Bone marrow (tissue), 2 donors: Measurements from ENCODE around the gene ZNF606.

ENCODE experiments used
- DNase-seq, 2 donors: peaks; one replicate each; lab custom pipeline; 2025; lab: John Stamatoyannopoulos, UW

The ZNF606 gene

DNA sequence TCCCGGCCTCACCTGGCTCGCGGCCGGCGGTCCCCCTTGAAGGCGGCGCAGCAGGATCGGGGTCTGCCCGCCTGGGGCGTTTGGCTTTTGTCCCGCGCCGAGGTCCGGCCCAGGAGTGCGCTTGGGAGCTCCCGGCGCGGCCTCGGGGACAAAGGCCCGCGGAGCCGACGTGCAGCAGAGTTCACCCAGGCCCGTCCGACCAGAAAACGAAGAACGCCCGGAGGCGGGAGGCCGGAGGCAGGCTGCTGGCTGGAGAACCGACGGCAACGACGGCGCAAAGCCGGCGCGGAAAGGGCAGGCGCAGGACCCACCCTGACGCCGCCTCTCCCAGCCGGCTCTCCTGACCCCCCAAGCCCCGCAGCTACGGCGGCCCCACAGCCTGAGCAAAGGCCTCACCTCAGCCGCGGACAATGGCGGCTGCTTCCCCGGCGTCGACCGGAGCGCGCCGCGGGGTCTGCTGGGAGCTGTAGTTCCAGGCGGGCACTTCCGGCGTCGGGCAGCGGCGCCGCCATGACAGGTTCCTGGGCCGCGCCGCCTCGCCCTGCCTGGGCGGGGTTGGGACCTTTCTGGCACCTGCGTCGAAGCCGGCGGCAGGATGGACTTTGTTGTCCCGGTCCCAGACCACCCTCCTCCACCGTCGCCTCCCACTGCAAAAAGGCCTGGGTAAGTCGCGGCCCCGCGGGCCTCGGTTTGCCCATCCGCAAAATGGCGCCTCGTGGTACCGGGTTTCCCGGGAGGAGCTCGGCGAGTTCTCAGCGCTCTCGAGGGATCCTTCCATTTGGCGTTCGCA is at the start of gene ZNF606:
ZNF606 (minus strand) TSS at position 437 of the 790 bp plus-strand sequence. CDS start 1,501 bp downstream, outside the sequence.
- DNase-seq: peak; percentile 71 to 74

DNA sequence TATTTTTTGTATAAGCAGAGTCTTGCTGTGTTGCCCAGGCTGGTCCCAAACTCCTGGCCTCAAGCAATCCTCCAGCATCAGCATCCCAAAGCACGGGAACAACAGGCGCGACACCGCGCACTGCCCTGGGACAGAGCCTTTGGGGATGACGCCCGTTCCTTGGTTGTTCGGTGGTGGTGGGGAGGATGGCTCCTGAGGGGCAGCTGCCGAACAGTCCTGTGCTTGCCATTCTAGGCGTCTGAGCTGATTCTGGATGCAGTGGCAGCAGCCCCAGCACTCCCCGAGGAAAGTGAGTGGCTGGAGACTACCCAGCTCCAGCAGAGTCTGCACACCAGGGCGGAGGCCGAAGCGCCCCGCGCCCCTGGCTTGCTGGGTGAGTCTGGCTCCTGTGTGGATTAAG is 49.6 kb upstream of the ZNF606 start:
- no peak for DNase-seq

DNA sequence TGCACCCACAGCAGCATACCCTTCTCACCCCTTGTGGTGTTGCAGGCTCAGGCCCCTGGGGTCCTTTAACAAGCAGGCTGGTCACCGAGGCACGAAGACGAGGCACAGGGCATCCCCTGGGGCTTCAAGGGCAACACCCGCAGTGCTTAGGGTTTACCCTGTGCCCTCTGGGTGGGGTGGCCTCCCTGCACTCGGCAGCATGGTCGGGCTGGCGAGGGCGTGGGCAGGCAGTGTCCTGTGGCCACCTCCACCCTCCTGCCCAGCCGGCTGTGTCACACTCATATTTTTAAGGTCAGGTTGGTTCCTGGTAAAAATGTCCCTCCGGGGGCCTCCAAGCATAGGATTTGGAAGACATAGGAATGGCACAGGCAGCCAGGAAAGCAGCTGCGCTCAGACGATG is 45.1 kb upstream of the ZNF606 start:
- no peak for DNase-seq

DNA sequence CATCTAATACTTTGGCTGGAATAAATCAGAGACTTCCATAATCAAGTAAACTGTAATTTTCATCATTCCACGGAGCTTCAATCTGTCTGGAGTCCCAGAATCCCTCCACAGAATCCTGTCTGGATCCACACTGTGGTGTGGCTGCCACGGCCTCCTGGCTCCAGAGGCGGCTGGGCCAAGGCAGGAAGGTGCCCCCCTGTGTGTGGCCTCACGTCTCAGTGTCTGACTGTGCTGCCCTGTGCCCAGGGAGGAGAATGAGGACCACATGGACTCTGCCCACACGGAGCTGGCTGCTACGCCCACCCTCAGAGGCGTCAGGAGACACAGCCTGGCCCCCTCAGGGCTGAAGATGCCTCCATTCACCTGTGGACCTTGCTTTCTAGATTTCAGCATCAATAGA is 44.2 kb upstream of the ZNF606 start:
- DNase-seq: no peak

DNA sequence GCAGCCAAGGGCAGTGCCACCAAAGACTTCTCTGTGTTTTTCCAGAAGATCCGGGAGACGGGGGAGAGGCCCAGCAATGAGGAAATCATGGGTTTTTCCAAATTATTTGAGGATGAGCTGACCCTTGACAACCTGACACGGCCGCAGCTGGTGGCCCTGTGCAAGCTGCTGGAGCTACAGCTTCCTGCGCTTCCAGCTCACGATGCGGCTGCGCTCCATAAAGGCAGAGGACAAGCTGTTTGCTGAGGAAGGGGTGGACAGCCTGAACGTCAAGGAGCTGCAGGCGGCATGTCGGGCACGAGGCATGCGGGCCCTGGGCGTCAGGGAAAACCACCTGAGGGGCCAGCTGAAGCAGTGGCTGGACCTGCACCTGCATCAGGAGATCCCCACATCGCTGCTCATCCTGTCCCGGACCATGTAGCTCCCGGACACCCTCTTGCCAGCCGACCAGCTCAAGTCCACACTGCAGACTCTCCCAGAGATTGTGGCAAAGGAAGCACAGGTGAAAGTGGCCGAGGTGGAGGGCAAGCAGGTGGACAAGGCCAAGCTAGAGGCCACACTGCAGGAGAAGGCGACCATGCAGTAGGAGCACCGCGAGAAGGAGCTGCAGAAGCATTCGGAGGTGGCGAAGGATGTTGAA is 42.9 kb upstream of the ZNF606 start:
- DNase-seq: no peak

DNA sequence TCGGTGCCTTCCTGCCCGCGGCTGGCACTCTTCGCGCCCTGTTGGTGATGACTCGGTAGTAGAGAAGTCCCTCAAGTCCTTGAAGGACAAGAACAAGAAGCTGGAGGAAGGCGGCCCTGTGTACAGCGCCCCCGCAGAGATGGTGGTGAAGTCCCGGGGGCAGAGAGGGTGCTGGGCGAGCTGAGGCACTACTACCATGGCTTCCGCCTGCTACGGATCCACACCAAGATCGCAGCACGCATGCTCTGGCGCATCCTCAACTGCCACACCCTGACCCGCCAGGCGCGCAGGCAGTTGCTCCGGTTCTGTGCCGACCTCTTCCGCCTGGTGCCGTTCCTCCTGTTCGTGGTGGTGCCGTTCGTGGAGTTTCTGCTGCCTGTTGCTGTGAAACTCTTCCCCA is 42.3 kb upstream of the ZNF606 start:
- DNase-seq: no peak

DNA sequence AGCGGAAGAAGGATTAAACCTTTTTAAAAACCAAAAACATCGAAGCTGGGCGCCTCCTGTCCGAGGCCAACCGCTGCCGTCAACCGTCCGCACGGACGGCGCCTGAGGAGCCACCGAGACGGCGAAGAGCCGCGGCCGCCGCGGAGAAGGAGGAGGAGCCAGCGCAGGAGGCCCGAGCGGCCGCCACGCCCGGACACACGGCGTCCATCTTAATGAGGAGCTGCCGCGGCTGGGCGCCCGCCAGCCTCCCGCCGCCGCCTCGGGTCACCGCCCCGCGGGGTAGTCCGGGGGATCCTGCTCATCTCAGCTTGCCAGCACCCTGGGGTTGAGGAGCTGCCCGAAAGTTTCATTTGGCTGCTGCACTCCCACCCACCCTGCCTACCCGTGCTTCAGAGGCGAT is 41.8 kb upstream of the ZNF606 start:
- DNase-seq: no peak

DNA sequence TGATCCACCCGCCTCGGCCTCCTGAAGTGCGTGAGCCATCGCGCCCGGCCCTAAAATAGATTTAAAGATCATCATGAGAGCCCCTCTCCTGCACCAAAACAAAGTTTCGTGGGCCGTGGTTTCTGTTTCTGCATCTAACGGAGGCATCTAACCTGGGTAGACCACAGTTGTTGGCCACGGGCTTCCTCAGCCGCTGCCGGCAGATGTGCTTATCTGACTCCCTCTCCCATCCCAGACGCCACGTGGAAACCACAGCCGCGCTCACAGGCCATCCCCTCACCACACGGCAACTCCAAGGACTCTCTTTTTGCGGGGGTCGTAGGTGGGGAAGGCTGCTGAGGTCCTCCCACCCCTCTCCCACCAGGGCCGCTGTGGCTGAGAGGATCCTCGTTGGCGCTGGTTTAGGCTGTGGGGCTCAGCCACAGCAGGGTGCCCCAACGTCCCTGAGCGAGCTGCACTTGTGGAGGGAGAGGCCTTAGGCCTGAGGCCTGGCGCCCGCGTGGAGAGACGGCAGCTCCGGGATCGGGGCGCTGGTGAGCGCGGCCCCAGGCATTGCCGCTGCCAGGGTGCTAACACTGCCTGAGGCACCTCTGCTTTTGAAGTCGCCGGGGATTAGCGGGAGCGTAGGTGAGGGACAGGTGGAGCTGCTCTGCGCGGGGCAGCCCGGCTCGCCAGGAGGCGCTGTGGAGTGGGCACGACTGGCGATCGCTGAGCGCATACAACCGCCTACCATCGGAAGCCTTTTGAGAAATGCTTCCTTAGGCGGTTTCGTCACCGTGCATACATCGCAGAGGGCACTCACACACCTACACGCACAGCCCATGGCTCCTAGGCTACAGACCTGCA is 40.1 kb upstream of the ZNF606 start:
- DNase-seq: no peak

DNA sequence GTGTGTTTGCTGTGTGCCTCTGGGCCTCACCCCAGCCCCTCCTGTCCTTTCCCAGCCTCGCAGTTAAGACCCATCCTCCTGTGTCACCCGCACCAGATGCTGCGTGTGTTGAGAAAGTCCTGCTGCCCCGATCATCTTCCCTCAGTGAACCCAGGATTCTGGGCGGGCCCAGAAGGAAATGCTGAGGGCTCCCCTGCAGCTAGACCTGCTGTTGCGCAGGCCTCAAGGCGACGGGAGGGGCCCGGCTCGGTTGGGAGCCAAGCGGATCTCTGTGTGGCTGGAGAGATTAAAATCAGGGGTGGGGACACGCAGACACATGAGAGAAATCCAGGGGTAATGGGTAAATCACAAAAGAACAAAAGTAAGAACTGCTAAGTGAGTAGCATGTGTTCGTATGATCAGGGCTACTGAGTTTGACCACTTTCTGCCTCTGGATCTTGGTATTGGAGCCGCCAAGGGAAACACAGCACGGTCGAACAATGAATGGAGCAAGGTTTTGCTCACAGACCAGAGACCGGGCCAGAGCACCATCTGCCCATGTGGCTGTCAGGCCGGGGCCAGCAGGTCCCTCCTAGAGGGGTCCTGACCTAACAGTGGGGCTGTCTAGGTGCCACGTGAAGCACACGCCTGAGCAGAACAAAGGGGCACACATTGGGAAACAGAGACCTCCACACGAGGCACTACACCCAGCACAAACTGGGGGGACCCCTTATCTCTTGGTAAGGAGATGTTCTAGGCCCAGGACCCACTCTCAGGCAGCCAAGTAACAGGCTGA is 38.3 kb upstream of the ZNF606 start:
- DNase-seq: no peak

DNA sequence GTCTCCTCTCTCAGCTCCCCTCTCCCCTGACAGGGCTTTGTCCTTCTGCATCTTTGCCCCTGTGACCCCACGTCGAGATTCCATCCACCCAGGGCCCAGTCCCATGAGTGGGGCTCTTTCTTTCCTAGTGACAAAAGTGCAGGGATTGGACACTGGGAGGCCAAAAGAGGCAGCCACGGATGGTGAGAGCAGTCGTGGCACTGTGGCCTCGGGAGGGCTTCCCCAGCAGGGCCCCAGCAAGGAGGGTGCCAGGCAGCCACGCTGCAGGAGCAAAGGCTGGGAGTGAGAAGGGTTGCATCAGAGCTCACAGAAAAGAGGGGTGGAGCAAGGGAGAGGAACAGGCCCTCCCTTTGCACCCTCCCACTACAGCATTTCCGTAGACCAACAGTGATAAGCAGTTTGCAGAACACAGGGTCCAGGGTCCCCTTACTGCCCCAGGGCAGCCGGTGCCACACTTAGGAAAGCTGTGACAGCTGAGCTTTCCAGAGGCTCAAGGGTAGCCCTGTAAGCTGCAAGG is 36.1 kb upstream of the ZNF606 start:
- no peak for DNase-seq

DNA sequence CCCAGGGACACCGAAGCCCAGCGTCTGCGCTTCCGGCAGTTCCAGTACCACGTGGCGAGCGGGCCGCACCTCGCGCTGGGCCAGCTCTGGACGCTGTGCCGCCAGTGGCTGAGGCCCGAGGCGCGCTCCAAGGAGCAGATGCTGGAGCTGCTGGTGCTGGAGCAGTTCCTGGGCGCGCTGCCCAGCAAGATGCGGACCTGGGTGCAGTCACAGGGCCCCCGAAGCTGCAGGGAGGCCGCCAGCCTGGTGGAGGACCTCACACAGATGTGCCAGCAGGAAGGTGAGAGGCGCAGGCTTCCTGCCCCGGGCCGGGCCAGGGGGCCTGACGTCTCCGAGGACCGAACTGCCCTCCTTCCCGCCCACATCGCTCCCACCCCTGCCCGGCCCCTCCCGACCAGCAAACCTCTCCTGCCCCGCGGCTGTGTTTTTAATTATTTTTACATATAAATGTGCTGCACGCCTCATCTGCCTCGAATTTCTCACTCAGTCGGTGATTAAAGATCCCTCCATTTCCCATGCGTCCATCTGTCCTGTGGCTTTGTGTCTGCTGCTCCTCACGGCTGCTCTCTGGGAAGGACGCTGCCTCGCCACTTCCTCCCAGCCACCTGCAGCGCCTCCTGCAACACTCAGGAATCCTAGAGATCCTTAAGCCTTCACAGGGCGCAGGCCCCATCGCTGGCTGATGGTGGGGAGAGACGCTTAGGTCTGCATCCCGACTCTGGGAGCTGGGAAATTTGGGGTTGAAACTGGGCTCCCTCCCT is 35.5 kb upstream of the ZNF606 start:
- no peak for DNase-seq

DNA sequence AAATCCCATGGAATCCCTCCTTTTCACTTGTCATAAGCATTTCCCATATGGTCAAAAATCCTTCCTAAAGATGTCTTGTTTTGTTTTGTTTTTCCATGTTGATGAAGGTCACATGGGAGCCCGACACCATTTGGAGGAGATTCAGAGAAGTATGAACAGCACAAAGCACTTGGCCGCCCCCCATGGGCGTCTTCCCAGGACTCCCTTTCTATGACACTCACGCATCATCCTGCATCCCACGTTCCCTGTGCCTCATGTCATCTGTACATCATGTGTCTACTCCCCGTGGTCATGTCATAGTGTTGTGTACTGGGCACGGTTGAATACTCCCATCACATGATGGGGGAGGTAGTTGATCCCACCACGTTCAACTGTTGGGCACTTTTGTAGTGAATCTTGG is 33.2 kb upstream of the ZNF606 start:
- no peak for DNase-seq

DNA sequence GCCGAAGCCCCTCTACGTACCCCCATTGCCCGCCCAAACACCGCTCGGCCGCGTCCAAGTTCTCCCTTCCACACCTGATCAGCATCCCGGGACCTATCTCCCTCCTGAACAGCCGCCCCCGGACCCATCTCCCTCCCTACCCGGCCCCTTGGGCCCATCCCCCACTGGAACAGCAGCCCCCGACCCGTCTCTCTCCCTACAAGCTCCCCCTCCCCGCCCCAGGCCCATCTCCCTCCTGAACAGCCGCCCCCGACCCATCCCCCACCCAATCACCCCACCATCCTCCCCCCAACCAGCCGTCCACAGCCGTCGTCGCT is 31.8 kb upstream of the ZNF606 start:
- no peak for DNase-seq

DNA sequence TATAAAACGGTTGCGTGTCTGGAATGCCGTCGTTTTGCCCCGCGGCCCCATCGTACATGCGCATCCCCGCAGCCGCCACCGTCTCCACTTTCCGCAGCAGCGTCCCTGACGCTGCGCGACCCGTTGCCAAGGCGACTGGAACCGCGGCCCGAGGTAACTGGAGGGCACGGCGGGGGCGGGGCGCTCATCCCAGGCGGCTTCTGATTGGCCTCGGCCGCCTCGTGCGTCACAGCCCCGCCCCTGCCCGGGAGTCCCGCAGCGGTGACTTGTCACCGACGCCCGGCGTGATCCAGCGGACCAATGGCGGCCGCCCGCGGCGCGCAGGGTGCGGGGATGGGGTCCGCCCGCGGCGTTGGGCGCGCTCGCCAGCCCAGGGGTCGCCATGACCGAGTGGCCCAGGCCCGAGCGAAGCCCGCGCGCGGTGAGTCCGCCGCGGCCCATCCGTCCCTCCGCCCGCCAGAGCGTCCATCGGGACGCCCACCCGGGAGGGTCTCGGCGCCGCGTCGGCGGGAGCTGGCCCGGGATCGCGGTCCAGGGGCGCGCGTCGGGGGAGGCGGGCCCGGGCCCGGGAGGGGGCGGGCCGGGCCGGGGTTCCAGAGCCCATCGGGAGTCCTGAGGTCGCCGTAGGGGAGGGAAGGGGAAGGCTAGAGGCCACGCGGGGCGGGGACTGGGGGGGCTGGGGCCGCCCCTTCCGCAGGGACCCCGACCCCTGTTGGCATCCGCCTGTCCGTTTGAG is 31.3 kb upstream of the ZNF606 start, which contains the start of gene ZSCAN1:
ZSCAN1 (plus strand) TSS at position 285 of the 736 bp plus-strand sequence. CDS start 3,812 bp downstream, outside the sequence.
- no peak for DNase-seq

DNA sequence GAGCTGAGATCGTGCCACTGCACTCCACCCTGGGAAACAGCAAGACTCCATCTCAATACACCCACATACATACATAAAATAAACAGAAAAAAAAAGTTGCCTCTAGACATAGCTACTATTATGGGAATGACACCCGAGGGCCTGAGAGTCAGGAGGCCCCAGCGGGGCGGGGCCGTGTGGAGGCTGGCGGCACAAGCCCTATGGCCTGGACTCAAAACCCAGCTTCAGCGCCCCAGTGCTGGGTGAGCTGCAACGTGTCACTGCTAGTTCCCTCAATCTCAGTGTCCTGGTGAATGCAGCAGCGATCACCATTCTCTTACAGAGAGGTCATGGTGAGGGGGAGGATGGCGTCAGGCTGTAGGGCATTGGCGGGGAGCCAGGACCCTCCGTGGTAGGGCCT is 22.0 kb upstream of the ZNF606 start:
- DNase-seq: no peak

DNA sequence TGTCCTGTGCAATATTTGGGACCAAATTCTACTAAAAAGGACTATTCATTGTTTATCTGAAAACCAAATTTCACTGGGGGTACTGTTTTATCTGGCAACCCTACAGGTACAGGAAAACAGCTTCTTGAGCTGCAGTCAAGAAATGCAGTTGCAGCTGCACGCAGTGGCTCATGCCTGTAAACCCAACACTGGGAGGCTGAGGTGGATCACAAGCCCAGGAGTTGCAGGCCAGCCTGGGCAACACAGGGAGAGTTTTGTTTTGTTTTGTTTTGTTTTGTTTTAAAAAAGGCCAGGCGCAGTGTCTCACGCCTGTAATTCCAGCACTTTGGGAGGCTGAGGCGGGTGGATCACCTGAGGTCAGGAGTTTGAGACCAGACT is 19.7 kb upstream of the ZNF606 start:
- no peak for DNase-seq

DNA sequence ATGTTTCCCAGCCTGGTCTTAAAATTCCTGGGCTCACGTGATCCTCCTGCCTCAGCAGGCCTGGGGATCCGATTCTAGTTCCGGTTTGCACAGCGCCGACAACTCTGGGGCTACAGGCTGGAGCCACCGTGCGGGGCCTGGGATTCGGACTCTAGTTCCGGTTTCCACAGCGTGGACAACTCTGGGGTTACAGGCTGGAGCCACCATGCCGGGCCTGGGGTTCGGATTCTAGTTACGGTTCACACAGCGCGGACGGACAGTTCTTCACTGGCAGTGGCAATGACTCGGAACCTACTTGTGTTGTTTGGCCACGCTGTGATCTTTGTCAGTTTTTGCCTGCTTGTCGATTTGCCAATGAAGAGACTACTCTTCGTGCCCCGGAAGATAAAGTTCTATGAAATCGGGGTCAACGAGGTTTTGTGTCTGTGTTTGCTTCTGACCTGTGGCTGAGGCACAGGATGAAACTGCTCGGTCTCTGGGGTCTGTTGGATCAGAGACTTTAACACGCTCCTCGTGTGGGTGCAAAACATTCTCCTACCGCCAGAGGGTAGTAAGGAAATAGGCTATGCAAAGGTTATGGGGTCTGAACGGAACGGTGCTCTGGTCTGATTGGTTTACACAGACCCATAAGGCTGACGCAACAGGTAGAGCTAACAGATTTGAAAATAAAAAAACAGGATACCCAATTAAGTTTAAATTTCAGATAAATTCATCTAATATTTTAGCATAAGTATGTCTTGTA is 19.1 kb upstream of the ZNF606 start:
- peak in 1 of 2 donors; percentile 38 for DNase-seq

DNA sequence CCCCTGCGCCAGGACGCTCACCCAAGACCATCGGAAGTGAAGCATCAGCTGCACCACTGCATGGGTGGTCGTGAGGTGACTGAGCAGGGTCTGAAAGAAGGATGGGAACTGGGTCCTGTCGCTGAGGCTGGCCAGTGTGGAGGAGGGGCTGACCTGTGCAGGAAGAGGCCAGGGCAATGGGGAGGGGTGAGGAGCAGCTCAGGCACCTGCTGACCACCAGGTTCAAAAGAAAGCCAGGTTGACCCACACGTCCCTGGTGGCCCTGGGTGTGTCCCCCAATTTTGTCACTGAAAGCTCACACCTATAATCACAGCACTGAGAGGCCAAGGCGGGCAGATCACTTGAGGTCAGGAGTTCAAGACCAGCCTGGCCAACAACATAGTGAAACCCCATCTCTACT is 17.5 kb upstream of the ZNF606 start:
- DNase-seq: no peak

DNA sequence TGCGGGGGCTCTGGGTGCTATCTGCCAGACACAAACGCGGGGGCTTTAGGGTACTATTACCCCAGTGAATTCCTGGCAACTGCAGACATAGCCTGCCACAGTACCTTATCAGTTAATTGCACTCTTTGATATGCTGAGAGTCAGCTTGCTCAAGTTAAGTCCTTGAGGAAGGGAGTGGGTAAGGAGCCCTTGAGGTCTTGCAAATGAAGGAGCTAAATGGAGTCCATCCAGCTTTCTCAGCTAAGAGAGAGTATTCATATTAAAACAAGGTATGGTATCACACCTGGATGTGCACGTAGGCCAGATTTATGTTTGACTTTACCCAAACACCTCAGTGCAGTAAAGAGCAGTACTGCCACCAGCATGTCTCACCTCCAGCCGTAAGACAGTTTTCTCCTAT is 11.5 kb upstream of the ZNF606 start:
- no peak for DNase-seq

DNA sequence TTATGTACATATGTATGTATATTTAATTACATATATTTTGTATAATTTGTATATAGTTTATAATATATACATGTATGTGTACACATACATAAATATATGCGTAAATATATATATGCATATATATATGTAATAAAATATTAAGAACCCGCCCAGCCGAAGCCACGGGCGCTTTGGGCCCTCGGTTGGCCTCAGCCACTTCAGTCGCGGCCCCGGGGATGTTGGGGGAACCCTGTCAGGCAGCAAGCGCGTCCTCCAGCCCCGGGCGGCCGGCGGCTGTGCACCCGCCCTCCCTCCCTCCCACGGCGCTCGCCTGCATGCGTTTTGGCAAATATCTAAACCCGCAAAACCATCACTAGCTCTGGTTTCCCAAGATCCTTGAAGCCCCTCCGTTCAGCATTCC is 7.9 kb upstream of the ZNF606 start:
- no peak for DNase-seq
